T-helper 2 cell treated with Interferon-gamma antibody and Interleukin-4, amounts not matched to agents 5 μg/mL and 100 μg/mL, for 36 hours (primary cell): ENCODE measurements around the gene HOXC9.

Experiments
- DNase-seq: peaks from one replicate; pipeline ENCODE4 v3.0.0; 2021; ENCODE audit warnings: low spot score
- H3K27ac Mint-ChIP-seq: one replicate; pipeline ENCODE4 v1.8.0; 2021; ENCODE audit warnings: mild to moderate bottlenecking, mixed read lengths
- H3K27me3 Mint-ChIP-seq: one replicate; pipeline ENCODE4 v1.8.0; 2021; ENCODE audit warnings: low read depth, mixed read lengths
- H3K36me3 Mint-ChIP-seq: one replicate; pipeline ENCODE4 v1.8.0; 2021; ENCODE audit warnings: low read depth, mixed read lengths
- H3K4me1 Mint-ChIP-seq: one replicate; pipeline ENCODE4 v1.8.0; 2021; ENCODE audit warnings: low read depth, mixed read lengths
- H3K4me3 Mint-ChIP-seq: one replicate; pipeline ENCODE4 v1.8.0; 2022; ENCODE audit warnings: mild to moderate bottlenecking, moderate library complexity, mixed read lengths
- H3K9me3 Mint-ChIP-seq: one replicate; pipeline ENCODE4 v1.8.0; 2021; ENCODE audit warnings: mixed read lengths

HOXC9 gene

DNA sequence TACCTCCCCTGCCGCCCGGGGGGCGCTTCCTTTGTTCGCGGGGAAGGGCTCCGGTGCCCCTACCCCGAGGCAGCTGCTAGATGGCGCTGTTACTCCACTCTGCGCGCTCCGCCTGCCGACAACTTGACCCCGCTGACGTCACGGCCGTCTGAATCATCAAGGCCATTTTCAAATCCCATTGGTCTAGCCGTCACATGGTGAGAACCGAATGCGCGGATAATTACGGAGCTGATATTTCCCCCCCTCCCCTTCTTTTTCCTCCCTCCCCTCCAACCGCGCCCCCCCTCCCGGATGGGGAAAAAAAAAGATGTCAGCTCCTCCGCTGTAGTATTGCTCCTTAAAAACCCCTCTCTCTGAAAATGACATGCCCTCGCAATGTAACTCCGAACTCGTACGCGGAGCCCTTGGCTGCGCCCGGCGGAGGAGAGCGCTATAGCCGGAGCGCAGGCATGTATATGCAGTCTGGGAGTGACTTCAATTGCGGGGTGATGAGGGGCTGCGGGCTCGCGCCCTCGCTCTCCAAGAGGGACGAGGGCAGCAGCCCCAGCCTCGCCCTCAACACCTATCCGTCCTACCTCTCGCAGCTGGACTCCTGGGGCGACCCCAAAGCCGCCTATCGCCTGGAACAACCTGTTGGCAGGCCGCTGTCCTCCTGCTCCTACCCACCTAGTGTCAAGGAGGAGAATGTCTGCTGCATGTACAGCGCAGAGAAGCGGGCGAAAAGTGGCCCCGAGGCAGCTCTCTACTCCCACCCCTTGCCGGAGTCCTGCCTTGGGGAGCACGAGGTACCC is 14.9 kb upstream of the HOXC9 start, which contains the start of gene HOXC10:
HOXC10 (plus strand) TSS at position 246 of the 791 bp plus-strand sequence; CDS start at position 360, 114 bp downstream.
- peaks cover 95% of the 10 kb centered on the region for H3K27me3 Mint-ChIP-seq
- H3K27ac Mint-ChIP-seq = peak within 1 kb of the TSS; percentile 77
- peaks cover 24% of the 10 kb centered on the region for H3K4me1 Mint-ChIP-seq
- peak; percentile 74 for DNase-seq
- H3K4me3 Mint-ChIP-seq = peak within 1 kb of the TSS; percentile 52
- no peaks in the 10 kb centered on the region for H3K9me3 Mint-ChIP-seq
- no peaks in the 10 kb centered on the region for H3K36me3 Mint-ChIP-seq

DNA sequence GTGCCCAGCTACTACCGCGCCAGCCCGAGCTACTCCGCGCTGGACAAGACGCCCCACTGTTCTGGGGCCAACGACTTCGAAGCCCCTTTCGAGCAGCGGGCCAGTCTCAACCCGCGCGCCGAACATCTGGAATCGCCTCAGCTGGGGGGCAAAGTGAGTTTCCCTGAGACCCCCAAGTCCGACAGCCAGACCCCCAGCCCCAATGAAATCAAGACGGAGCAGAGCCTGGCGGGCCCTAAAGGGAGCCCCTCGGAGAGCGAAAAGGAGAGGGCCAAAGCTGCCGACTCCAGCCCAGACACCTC is 14.3 kb upstream of the HOXC9 start:
- Mint-ChIP-seq H3K36me3 (no peaks in the 10 kb centered on the region), H3K27ac (no peak overlapping the region), H3K9me3 (no peaks in the 10 kb centered on the region), H3K4me1 (peaks cover 28% of the 10 kb centered on the region), H3K27me3 (peaks cover 95% of the 10 kb centered on the region), H3K4me3 (peak overlapping the region; percentile 52)
- DNase-seq = no peak

DNA sequence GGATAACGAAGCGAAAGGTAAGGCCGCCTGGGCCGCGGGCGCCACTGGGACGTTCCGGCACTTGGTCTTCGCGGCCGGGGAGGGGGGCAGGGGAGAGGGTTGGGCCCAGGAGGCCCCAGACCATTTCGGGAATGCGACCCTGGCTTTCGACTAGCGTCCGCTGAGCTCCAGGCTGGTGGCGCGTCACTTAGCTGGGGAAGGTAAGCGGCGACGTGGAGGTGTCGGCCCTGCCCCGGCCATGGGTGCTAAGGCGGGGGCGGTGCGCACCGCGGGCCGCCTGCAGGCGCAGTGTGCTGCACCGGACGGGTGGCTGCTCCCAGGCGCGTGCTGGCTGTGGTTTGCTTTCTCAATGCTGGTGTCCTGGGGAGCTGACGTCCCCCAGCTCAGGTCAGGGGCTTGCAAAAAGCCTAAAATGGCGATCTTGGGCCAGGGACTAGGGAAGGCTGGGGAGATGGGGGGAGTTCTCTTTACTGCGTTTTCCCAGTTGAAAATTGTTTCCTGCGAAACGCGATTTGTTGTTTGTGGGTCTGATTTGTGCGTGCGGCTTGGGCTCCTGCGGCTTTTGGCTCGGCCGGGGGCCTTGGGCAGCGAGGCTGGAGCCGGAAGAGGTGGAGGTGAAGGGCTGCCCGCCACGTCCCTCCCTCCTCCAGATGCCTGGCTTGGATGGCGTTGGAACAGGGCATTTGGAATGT is 13.8 kb upstream of the HOXC9 start:
- Mint-ChIP-seq H3K36me3 (no peaks in the 10 kb centered on the region), H3K4me1 (peaks cover 28% of the 10 kb centered on the region), H3K27ac (no peak overlapping the region), H3K9me3 (no peaks in the 10 kb centered on the region), H3K4me3 (peak overlapping the region; percentile 48), H3K27me3 (peaks cover 95% of the 10 kb centered on the region)
- DNase-seq = no peak

DNA sequence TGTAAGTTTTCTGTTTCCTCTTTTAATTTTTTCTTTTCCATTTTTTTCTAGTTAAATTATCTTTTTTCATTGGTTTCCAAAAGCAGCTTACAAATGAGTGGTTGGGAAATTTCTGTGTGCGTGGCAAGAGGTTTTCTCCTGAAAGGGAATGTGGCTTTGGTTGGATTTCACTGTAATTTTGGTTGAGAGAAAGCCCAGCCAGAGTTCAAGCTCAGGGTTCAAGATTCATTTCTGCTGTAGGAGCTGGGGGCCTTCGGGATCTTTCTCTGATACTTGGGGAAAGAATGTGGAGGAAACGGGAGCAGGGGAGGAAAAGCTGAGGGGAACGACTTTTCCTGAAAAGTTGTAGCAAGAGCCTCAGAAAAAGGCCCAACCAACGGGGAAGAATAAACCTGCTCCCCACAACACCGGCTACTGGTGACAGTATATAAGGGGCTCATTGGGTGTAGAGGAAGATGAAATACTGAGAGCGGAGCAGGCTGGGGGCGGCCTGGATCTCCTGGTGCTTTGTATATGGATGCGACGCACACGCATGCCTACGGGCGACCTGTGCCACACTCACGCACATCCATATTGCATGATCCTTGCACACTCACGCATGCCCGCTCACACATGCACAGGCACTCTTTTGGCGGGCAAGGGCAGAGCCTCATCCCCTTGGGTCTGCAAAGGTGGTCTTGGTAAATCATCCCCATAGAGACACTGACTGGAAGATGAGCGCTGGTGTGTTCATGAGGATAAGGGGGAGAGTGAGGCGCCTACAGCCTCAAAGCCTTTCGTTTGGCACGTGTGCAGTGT is 13.1 kb upstream of the HOXC9 start:
- no peak overlapping the region for H3K4me3 Mint-ChIP-seq
- H3K27ac Mint-ChIP-seq = no peak overlapping the region
- no peaks in the 10 kb centered on the region for H3K36me3 Mint-ChIP-seq

DNA sequence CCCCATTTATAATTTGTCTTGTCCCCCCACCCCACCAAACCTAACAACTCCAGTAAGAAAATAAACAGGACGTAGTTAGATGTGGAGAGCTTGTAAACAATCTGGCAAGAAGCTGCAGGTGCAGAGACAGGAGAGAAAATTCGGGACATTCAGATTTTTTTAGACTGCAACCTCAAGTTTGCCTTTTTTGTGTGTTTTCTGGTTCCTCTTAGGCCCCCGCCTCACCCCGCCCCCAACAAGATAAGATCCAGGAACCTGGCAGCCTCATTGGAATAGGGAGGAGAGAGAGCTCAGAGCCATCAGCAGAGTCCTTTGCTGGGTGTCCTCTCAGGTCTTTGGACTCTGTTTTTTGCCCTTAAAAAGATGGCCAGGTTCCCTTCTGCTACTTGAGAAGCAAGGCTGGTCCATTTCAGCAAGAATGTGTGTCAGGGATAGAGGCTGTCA is 12.2 kb upstream of the HOXC9 start:
- no peaks in the 10 kb centered on the region for H3K36me3 Mint-ChIP-seq
- peaks cover 28% of the 10 kb centered on the region for H3K4me1 Mint-ChIP-seq
- peaks cover 94% of the 10 kb centered on the region for H3K27me3 Mint-ChIP-seq
- no peak overlapping the region for H3K27ac Mint-ChIP-seq
- H3K9me3 Mint-ChIP-seq = no peaks in the 10 kb centered on the region
- DNase-seq = no peak
- no peak overlapping the region for H3K4me3 Mint-ChIP-seq

More for the DNA sequence above, 13.1 kb upstream of the HOXC9 start:
- H3K27me3 Mint-ChIP-seq = peaks cover 94% of the 10 kb centered on the region
- DNase-seq = no peak
- no peaks in the 10 kb centered on the region for H3K9me3 Mint-ChIP-seq
- peaks cover 28% of the 10 kb centered on the region for H3K4me1 Mint-ChIP-seq

DNA sequence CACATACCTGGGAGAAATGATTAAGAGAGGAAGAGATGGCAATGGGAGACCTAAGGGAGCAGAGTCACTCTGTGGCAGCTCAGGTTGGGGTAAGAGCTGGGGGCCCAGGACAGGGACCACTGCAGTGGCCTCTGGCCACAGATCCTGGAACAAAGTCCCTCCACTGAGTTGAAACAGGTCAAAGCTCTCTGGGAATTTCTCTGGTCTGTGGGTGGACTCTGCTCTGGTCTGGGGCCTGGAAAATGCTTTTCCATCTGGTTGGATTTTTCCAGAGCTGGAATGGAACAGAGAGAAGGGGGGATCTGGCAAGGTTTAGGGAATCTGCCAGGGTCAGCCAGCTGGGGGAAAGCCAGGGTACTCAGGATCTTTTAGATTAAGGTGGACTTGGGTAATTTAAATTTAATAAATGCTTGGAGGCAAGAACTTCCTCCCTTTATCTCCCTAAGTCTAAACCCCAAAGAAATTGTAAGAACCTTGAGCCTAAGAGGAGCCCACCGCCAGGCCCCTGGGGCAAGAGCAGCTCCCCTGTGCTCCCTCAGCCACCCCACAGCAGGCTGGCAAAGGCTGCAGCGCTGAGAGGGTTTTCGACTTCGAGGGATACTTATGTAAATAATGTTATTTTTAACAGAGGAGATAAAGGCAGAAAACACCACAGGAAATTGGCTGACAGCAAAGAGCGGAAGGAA is 11.3 kb upstream of the HOXC9 start:
- Mint-ChIP-seq H3K4me1 (peaks cover 28% of the 10 kb centered on the region), H3K4me3 (peak overlapping the region; percentile 2)

DNA sequence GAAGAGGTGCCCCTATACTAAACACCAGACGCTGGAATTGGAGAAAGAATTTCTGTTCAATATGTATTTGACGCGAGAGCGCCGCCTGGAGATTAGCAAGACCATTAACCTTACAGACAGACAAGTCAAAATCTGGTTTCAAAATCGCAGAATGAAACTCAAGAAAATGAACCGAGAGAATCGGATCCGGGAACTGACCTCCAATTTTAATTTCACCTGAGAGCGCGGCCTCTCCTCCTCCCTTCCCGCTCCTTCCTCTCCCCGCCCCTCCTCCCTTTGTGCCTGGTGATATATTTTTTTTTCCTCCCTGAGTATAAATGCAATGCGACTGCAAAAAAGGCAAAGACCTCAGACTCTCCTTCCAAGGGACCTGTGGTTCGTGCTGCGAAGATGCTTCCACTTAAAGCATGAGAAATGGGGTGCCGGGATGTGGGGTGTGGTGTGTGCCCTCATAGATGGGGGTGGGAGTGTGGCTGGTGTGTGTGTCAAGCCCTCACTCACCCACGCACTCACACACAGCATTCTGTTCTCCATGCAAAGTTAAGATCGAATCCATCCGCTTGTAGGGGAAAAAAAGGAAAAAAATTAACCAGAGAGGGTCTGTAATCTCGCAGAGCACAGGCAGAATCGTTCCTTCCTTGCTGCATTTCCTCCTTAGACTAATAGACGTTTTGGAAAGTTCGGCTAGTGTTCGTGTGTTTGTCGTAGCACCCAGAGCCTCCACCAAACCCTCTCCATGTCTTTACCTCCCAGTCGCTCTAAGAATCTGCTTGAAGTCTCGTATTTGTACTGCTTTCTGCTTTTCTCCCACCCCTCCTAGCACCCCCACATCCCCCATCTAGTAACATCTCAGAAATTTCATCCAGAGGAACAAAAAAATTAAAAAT is 10.5 kb upstream of the HOXC9 start:
- H3K27me3 Mint-ChIP-seq = peaks cover 95% of the 10 kb centered on the region
- H3K4me1 Mint-ChIP-seq = peaks cover 32% of the 10 kb centered on the region
- H3K9me3 Mint-ChIP-seq = no peaks in the 10 kb centered on the region
- H3K4me3 Mint-ChIP-seq = peak overlapping the region; percentile 28
- DNase-seq = no peak
- no peak overlapping the region for H3K27ac Mint-ChIP-seq
- H3K36me3 Mint-ChIP-seq = no peaks in the 10 kb centered on the region

More for the DNA sequence above, 11.3 kb upstream of the HOXC9 start:
- H3K9me3 Mint-ChIP-seq = no peaks in the 10 kb centered on the region
- H3K36me3 Mint-ChIP-seq = no peaks in the 10 kb centered on the region
- peaks cover 94% of the 10 kb centered on the region for H3K27me3 Mint-ChIP-seq
- no peak overlapping the region for H3K27ac Mint-ChIP-seq
- DNase-seq = no peak

DNA sequence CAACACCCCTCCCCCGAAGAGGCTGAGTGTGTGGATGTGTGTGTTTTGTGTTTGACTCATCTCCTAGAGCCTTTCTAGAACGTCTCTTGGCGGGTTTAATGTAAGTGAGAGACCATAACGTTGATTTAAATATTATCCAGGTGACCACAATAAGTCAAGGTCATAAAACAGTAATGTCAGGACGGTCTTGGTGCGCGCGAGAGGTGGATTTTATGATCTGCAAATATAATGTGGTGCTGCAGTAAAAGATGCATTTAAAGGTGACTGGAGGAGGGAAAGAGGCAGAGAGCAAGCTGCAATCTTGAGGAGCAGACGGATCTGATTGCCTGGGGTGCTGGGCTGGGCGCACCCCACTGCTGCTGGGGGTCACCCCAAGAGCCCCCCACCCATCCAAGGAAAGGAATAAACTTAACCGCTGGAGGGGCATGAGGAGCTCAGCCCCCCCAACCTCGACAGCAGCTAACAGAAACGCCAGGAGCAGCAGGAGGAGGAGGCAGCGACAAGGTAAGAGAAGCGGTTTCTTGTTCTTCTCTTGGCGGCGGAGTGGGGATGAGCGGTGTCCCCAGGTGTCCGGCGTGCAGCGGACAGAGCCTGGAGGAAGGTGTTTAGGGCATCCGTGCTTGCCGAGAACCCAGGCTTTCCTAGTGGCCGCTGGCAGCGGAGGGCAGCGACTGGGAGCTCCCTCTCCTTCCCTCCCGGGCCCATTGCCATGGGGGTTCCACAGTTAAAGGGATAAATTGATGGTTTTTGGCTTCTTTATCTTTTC is 9.5 kb upstream of the HOXC9 start:
- H3K4me3 Mint-ChIP-seq = no peak overlapping the region
- no peaks in the 10 kb centered on the region for H3K9me3 Mint-ChIP-seq
- no peak for DNase-seq
- H3K27ac Mint-ChIP-seq = no peak overlapping the region
- H3K36me3 Mint-ChIP-seq = no peaks in the 10 kb centered on the region
- H3K27me3 Mint-ChIP-seq = peaks cover 92% of the 10 kb centered on the region
- peaks cover 26% of the 10 kb centered on the region for H3K4me1 Mint-ChIP-seq

DNA sequence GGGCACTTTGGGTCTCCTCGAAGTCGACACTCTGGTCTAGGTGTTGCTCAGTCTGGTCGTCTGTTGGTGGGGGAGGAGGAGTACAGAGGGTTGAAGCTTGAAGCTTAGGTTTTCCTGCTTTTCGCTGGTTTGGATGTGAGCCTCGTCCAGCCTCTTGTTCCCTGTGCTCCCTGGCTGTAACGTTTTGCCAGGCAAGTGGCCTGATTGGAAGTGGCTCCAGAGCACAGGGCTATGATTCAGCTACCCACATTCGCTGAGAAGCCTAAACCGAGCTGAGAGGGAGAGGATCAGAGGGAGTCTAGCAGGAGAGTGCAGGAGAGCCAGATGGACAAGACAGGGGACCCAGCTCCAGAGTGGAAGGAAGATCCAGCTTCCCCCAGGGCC is 8.9 kb upstream of the HOXC9 start:
- H3K27ac Mint-ChIP-seq = no peak overlapping the region
- H3K27me3 Mint-ChIP-seq = peaks cover 94% of the 10 kb centered on the region
- no peaks in the 10 kb centered on the region for H3K36me3 Mint-ChIP-seq
- DNase-seq = no peak
- H3K4me3 Mint-ChIP-seq = no peak overlapping the region
- H3K9me3 Mint-ChIP-seq = no peaks in the 10 kb centered on the region
- peaks cover 27% of the 10 kb centered on the region for H3K4me1 Mint-ChIP-seq

DNA sequence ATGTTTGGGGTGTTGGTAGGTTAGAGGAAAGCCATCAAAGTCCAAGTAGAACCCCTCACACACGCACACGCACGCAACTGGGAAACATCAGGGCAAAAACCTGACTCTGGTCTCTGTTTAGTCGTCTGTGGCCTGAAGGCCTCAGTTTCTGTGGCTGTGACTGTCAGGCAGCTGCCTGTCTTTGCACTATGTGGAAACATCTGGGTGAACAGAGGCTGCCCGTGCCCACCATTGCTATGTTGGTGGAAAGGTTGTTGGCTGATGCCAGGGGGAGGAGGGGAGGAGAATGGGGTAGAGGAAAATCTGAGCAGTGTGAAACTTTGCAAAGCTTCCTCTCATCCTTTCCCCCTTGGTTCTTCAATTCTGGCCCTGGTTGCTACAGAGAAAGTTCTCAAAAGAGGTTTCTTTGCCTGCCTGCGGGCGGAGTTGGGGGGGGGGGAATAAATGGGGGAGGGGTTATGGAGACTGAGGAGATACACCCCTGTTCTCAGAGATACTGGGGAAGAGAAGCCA is 7.5 kb upstream of the HOXC9 start:
- Mint-ChIP-seq H3K27me3 (peaks cover 92% of the 10 kb centered on the region), H3K27ac (no peak overlapping the region), H3K9me3 (no peaks in the 10 kb centered on the region), H3K4me3 (no peak overlapping the region), H3K4me1 (peaks cover 25% of the 10 kb centered on the region), H3K36me3 (no peaks in the 10 kb centered on the region)
- no peak for DNase-seq

DNA sequence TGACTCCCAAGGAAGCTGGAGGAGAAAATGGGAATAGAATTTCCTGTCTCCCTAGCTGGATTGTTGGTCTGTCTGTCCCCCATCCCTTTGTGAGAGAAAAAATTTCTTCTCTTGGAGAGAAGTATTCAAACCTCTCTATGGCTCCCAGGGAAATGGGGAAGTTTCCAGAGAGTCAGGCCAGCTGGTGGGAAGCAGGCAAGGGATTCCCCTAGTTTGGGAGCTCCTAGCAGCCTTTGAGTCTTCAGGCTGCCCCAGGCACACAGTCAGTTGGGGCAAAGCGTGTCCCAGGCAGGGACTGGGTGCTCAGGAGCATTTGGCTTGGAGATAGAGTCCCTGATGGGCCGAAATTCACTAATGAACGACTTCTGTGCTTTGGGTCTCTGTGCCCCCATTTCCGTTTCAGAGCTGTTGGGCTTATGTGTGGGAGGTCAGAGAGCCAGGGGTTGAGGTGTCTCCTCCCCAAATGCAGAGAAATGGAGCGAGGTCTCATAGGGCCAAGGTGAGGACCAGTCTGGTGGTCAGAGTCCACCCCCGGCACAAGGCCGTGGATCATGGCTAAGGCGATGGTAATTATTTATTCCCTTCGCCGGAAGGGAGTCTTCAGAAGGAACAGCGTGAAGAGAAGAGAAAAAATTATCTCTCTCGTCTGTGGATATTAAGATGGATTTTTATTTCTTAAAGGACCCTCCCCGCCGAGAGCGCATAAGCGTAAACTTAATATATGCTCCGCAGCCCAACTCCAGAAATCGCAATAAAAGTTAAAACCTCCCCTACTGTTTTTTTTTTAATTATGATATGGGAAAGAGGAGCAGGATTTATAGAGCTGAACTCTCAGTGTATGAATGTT is 6.6 kb upstream of the HOXC9 start:
- Mint-ChIP-seq H3K4me1 (peaks cover 28% of the 10 kb centered on the region), H3K36me3 (no peaks in the 10 kb centered on the region), H3K4me3 (no peak overlapping the region), H3K9me3 (no peaks in the 10 kb centered on the region), H3K27me3 (peaks cover 92% of the 10 kb centered on the region), H3K27ac (peak overlapping the region; percentile 13)
- DNase-seq = no peak

DNA sequence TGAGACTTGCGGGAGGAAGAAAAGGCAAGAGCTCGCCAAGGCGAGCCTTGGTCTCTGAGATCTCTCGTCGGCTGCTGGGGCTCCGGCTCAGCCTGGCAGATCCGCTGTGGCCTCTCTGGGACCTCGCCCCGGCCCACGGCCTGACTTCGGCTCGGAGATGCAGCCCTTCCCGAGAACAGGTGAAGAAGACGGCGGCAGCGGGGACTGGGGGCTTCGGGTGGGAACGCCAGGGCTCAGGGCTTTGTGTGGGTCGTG is 6.0 kb upstream of the HOXC9 start:
- peaks cover 92% of the 10 kb centered on the region for H3K27me3 Mint-ChIP-seq
- H3K36me3 Mint-ChIP-seq = no peaks in the 10 kb centered on the region
- H3K4me3 Mint-ChIP-seq = peak overlapping the region; percentile 7
- no peaks in the 10 kb centered on the region for H3K9me3 Mint-ChIP-seq
- H3K27ac Mint-ChIP-seq = no peak overlapping the region
- peaks cover 27% of the 10 kb centered on the region for H3K4me1 Mint-ChIP-seq
- no peak for DNase-seq
